LHCN-M2 (cell line): ENCODE results near the gene SAFB2. TPM values are rescaled to one million over a fixed set of nuclear protein-coding genes. Genes with fewer than 3 reads are reported as not detected.

Experiments used
- DNase-seq: peaks from one replicate; pipeline ENCODE4 v3.0.0-alpha.2; 2012; ENCODE audit warnings: low read depth
- total RNA-seq: library from RNA; depleted of rRNA; stranded (reverse); fragments of >200 nt; gene quantifications from 2 replicates; pipeline ENCODE4 v1.2.3, GENCODE V29; 2014

Gene SAFB2
- total RNA-seq, 1 experiment from 2014 or later = 23.2 TPM

DNA sequence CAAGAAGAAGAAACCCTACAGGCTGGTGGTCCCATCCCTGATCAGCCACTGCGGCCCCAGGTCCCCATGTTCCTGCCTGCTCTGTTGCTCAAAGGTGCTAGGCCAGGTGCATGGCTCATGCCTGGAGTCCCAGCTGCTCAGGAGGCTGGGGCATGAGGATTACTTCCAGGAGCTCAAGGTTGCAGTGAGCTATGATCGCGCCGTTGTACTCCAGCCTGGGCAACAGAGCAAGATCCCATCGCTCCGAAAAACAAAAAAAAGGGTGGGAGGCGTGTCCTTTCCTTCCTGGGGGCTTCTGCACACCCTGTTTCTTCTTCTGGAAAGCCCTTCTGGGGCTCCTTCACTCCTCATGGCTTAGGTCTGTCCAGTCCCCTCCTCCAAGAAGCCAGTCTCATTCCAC, 42.9 kb downstream of the SAFB2 start:
- no peak for DNase-seq

DNA sequence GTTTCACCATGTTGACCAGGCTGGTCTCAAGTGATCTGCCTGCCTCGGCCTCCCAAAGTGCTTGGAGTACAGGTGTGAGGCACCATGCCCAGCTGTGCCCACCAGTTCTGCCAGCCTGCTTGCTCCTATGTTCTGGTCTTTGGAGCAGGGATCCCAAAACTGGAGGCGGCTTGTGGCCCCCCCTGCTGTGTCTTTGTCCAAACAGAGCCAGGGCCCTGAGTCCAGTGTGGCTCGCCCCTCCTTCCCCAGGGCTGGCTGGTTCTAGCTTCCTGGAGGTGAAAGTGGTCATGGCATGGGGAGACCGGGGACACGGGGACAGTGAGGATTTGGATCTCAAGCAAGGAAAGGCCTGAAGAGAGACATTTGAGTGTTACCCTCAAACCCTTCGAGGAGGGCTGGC, 43.3 kb downstream of the SAFB2 start:
- DNase-seq = no peak

DNA sequence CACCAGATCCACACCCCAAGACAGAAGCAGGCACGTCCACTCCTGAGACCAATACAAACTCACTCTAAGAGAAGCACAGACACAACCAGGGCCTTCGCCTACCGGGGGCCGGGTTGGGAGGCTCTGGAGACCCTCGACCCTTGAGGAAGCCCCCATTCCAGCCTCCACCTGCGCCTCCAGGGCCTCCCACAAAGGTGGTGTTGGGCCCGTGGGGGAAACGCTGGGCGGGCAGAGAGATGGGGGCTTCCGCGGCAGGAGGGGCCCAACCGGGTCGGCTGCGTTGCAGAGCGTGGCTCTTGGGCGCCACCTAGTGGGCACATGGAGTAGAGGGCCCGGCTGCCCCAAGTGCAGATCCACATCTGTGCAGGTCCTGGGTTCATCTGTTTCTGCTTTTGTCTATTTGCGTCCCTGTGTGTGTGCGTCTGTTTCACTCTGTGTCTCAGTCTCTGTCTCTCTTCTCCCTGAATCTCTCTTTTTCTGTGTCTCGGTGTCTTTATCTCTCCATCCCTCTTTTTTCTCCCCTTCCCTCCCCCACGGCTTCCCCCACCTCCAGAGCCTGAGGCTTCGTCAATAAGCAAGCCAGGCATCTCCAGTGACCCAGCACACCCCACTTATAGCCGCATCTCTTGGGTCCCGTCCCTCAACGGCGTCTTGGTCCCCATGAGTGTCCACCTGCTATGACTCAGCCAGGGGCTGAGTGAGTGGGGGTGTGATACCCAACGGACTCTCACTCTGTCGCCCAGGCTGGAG, 44.3 kb downstream of the SAFB2 start:
- DNase-seq = peak; percentile 29

DNA sequence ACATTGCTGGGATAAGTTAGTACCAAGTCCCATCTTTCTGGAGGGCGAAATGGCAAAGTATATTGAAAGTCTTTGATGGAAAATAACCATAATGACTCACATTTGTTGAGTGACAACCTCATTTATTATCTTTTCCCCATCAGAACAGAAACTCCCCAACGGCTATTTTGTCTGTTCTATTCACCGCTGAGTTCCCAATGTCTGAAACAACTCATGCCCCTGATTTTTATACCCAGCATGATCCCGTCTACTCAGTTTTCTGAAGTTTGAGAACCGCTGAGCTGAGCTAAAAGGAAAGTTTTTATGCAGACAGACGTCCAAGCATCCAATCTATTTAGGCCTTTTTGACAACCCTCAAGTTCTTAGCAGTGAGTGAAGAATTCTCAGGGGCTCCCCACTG, 47.0 kb downstream of the SAFB2 start:
- DNase-seq = no peak

DNA sequence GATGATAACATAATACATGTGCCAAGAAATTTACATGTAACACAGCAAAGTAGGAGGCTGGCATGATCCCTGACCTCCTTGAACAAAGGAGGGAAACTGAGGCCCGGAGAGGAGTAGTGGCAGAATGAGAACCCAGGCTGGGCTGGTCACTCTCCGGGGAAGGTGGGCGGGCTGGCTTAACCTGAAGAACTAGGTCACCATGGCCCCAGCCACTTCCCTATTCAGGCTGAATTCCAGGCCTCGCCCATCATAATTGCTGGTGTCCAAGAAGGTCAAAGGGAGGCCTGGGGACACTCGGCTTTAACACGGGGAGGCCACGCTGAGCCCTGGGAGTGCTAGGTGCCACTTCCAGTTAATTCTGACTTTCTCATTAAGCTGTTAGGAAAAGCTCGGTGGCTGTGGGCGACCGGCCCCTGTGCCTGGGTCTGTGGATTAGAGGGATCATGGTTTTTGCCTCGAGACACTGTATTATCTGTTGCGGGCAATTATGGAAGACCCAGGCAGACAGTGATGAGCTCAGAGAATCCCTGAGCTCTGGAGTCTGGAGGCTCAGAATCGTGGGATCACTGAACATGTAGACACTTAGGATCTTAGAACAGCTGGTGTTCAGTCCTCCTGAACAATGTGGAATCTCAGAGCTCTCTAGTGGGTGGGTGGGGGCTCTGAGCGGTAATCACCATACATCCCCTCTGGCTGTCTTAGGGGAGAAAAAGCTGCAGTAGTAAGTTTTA, 49.9 kb downstream of the SAFB2 start:
- DNase-seq = no peak

DNA sequence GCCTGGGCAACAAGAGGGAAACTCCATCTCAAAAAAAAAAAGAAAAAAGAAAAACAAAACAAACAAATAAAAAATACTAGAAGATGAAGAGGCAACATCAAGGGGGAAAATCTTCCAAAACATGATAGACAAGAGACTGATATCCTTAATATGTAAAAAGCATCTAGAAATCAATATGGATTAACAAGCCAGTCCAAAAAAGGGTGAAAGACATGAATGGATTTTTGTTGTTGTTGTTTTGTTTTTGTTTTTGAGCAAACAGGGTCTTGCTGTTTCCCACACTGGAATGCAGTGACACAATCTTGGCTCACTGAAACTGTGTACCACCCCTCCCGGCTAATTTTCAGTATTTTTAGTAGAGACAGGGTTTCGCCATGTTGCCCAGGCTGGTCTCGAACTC, 50.8 kb downstream of the SAFB2 start:
- no peak for DNase-seq

DNA sequence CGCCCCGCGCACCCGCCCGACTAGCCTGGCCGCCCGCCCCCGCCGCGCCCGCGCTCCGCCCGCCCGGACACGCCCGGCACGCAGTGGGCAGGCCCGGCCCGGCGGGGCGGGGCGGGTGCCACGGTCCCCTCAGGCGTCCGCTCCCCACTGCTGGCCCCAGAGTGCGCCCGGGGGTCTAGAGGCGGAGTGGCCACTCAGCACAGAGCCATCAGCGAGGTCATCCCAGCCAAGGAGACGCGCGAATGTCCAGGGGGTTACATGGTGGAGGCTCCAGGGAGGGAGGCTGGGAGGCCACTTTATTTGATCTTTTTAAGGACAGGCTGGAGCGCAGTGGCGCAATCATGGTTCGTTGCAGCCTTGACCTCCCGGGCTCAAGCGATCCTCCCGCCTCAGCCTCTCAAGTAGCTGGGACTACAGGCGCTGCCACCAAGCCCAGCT, 54.6 kb downstream of the SAFB2 start:
- DNase-seq = no peak

DNA sequence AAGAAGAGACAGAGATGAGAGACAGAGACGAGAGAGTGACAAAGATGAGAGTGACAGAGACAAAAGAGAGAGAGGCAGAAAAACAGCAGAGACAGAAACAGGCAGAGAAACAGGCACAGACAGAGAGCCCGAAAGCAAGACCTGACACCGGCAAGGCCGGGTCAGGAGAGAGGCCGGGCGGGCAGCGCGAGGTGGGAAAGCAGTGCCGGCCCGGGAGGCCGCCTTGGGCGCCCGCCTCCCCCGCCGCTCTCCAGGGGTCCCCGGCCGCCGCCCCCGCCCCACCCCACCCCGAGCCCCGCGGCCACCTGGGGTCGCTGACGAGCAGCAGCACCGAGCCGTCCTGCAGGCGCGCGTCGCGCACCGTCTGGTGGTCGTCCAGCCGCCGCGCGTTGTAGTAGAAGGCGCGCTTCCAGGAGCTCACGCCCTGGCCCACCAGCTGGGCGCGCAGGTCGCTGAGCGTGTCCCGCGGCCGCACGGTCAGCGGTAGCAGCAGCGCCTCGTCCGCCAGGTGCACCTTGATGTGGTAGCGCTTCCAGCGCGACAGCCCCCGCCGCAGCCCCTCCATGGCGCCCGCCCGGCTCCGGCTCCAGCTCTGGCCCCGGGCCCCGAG, 55.1 kb downstream of the SAFB2 start, which contains the start of gene TINCR:
Gene TINCR, minus strand, starts transcription at position 594 of the 610 bp plus-strand sequence.
- DNase-seq = no peak

DNA sequence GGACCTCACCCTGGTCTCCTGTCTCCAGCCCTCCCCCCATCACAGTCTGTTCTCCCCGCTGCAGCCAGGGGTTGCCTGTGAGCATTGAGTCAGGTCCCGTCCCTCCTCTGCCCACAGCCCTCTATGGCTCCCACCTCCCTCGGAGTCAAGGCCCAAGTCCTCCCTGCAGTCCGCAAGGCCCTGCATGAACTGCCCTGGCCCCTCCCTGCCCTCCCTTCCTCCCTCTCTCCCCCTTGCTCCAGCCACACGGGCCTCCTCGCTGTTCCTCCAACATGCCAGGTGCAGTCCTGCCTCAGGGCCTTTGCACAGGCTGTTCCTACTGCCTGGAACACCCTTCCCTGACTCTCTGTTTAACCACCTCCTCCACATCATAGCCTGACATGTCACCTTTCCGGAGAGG, 57.6 kb downstream of the SAFB2 start:
- DNase-seq = no peak

DNA sequence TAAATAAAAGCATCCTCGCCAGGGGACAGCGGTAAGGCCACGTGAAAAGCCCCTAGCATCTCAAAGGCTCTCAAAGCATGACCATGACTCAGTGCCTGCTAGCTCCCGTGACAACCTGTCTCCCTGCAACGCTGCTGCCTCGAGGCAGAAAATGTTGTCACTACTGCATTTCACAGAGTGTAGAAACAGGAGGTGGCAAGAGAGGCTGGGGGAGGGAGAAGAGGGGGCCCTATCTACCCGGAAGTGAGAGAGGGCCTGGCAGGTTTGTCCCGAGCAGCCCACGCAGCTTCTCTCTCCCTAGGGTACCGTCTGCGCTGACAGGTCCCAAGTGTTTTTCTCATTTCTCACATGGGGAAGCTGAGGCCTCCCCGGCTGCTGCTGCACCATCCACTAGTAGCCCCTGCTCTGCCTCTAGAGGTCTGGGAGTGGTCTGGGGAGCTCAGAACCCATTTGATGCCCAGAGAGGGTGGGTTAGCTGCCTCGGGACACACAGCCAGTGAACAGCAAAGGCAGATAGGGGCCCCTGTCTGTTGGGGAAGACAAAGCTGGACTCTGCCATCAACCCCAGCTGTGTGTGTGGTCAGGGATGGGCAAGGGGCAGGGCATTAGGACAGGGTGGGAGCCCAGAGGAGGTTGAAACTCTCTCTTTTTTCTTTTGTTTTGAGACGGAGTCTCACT, 58.5 kb downstream of the SAFB2 start:
- DNase-seq = peak; percentile 15

DNA sequence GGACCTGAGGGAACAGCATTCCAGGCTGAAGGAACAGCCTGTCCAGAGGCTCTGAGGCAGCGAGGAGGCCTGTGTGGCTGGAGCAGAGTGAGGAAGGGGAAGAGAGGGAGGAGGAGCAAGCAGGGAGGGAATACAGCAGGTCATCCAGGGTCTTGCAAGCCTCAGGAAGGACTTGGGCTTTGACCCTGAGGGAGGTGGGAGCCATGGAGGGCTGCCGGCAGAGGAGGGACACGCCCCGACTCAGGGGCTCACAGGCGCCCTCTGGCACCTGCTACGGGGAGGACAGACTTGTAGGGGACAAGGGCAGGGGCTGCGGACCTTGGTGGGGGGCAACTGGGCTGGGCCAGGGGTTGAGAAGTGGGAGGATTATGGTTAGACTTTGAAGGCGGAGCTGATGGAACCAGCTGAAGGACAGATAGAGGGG, 59.6 kb downstream of the SAFB2 start:
- no peak for DNase-seq

DNA sequence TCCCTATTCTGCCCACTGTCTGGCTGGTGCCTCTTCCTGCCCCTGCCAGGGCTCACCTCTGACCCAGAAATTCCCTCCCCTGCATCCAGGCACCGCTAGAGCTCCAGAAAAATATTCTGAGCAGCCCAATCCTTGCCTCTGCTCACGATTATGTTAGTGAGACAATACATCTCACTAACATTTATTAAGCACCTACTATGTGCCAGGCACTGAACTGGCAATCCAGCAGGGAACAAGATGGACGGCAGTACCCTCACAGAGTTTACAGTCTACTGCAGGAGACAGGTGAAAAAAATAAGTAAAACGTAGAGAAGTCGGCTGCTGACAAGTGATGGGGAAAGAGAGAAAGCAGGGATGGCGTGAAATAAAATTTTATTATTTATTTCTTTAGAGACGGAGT, 60.3 kb downstream of the SAFB2 start:
- no peak for DNase-seq

DNA sequence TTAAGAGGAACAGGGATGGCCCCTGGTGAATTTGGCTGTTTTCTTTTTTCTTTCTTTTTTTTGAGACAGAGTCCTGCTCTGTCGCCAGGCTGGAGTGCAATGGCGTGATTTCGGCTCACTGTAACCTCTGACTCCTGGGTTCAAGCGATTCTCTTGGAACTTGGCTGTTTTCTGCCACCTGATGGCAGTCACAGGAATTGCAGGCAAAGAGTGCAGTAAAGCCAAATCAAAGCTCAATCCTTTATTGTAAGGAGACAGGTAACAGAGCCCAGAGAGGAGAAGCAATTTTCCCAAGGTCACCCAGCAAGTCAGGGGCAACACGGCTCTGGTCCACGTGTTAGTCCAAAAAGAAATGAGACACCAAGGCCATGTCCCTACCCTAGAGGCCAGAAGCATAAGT, 61.0 kb downstream of the SAFB2 start:
- no peak for DNase-seq

DNA sequence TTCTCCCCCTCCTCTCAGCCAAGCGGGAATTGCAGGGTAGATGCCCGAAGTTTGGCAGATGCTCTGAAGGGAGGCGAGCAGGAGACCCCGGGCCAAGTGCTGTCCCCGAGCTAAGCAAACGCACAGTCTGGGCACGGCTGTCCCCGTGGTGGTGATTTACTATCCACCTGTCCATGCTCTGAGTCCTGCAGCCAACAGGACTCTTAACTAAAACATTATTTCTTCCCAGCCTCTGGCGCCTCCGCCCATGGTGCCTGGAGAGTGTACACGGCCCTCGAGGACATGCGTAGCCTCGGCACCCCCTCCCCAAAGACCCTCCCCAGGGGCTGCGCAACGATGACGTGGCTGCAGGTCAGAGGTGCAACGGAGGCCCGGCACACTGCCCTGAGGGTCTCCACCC, 62.4 kb downstream of the SAFB2 start:
- no peak for DNase-seq

DNA sequence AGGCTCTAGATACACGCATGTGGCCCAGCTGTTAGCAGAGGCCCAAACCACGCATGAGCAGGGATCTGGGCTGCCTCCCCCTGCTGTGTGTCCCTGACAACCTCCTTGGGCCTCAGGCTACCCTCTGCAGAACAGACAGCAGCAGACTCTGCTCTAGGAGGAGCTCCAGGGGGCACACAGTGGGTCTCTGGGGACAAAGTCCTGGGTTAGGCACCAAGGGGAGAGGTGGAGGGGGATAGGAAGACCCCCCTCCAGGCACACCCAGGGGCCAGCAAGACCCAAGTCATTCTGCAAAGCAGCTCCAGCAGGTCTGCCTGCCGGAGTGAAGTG, 62.8 kb downstream of the SAFB2 start:
- no peak for DNase-seq

DNA sequence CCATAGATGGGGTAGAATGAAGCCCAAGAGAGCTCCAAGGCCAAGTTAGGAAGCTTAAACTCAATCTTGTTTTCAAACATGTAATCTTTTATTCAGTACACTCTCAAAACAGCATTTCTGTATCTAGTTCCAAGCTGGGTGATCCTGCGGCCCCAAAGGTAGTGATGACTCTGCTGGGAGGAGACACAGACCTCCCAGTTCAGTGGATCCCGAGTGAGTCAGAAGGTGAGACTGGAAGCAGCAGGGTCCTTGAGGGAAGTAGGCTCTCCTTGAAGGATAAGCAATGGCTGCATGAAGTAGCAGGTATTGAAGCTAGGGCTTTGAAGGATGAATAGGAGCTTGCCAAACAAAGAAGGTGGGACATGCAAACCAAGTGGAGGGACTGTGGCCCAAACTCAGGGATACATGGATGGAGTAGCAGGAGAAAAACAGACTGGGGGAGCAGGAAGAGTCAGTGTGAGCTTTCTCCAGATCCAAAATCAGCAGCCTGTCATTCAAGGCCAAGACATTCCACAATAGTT, 64.4 kb downstream of the SAFB2 start:
- DNase-seq = no peak

DNA sequence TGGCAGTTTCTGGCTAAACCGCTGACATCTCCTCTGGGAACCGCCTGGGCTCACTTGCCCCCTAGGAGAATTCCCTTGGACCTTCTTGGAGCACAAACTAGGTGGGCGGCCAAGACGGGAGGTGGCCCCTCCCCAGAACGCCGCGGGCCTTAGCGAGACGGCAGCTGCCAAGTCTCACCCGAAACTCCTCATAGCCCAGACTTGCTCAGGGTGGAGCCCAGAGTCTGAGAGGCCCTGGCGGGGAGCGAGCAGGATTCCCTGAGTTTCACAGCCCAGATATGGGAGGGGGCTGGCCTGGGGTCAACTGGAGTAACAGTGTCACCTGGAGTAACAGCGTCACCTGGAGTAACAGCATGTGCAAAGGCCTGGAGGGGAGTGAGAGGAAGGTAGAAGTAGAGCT, 64.9 kb downstream of the SAFB2 start:
- DNase-seq = no peak

DNA sequence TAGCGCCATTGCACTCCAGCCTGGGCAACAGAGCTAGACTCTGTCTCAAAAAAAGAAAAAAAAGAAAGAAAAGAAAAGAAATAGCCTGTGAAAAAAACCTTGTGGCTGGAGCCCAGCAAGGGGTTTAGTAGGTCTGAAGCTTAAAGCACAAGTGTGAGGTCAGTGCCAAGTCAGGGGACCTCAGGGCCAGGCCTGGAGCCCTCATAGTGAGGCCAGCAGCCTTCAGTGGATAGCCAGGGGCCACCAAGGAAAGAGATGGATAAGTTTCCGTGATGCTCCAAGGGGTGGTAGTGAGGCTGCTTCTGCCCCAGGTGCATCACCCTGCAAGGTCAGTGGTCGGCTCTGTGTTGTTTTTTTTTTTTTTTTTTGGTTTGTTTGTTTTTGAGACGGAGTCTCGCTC, 67.7 kb downstream of the SAFB2 start:
- DNase-seq = no peak

DNA sequence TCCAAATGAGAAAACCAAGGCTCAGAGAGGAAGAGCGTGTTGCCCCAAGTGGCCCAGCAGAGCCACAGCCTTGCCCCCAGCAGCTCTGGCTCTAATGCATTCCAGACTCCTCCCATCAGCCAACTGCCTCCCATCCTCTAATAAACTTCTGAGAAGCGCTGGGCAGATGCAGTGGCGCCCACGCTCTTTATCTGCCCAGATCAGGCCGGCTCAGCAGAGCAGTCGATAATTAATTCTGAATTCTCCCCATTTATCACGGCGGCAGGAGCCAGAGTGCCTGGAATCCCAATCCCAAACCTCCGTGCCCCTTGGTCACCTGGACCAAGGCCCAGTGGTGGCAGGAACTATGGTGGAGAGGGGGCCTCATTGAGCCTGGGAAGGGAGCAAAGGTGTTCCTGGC, 68.7 kb downstream of the SAFB2 start:
- DNase-seq = no peak

DNA sequence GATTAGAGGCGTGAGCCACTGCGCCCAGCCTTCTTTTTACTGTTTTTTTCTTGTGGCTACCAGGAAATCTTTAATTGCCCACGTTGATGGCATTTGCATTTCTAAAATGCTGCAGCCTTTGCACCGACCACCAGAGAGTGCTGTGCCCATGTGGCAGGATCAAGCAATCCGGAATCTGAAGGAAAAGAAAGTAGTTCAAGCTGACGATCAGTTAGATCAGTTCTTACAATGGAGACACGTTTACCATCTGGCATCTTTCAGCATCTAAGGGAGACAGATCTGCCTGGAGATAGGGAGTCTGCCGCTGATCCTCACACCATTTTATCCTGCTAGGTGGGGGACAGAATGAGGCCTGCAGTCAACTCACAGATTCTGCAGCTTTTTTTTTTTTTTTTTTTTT, 74.7 kb downstream of the SAFB2 start:
- DNase-seq = peak; percentile 10

DNA sequence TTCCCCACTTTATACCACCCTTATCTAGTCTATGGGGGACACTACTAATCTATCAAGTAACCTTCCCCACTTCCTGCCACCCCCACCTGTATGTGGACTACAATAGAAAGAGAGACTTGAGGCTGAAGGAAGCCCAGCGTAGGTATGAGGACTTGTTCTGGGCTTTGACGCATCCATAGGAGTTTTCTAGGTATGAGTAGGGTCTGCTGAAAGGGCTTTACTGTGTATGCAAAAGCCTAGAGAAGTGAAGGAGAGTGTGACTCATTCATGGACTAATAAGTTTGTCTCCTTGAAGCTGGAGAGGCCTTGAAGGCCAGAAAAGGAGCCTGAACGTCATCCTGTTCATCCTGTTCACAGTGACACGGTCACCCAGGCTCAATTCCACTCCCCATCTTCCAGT, 76.6 kb downstream of the SAFB2 start:
- no peak for DNase-seq

DNA sequence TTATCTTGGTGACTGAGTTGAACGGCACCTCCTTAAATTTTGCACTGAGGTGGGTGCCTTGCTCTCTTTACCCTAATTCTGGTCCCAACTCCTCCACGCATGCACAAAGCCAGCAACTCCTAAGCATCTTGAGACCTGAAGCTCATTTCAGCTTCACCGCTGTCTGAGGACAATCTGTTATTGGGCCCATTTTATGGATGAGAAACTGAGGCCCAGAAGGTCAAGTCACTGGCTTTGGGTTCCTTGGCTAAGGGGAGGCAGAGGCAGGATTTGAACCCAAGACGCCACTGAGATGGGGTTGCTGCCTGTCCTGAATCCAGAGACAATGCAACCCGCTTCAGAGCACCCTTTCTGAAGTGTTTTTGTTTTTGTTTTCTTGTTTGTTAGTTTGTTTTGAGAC, 77.5 kb downstream of the SAFB2 start:
- DNase-seq = no peak
